ENCODE results near the gene GNPDA1. TPM values are rescaled to one million over a fixed set of nuclear protein-coding genes. Genes with fewer than 3 reads are reported as not detected.

The GNPDA1 gene
- total RNA-seq, 1 donor from 2014 or later: 15.0 TPM

- H3K27ac Mint-ChIP-seq: no peak overlapping the region
- H3K36me3 Mint-ChIP-seq (ENCODE audit: low read depth): peaks cover 2% of the 10 kb centered on the region
- CTCF ChIA-PET: interaction anchor here (1.5 to 6.9 kb wide), 2 partner anchors 78 to 264 kb away, joined by 3 to 133 read pairs; no protein-coding TSS in a partner anchor
- POLR2A ChIA-PET: interaction anchor here (1.1 kb wide), 1 partner anchor 15 kb away, joined by 3 read pairs; no protein-coding TSS in a partner anchor
- H3K4me1 Mint-ChIP-seq: peaks cover 18% of the 10 kb centered on the region
- no peak for ATAC-seq (ENCODE audit: low read depth)
- intact Hi-C loops (cut with micrococcal nuclease): no loop called here
- no peak for DNase-seq
- H3K27me3 Mint-ChIP-seq: peaks cover 3% of the 10 kb centered on the region
- no peaks in the 10 kb centered on the region for H3K9me3 Mint-ChIP-seq
- no peak for TF ChIP-seq CTCF (IDR thresholded peaks at IDR 0.05)
- no peak overlapping the region for H3K4me3 Mint-ChIP-seq
These were observed 55.3 kb downstream of the GNPDA1 start for GRCh38 chr5:141957367-141957996.

DNA sequence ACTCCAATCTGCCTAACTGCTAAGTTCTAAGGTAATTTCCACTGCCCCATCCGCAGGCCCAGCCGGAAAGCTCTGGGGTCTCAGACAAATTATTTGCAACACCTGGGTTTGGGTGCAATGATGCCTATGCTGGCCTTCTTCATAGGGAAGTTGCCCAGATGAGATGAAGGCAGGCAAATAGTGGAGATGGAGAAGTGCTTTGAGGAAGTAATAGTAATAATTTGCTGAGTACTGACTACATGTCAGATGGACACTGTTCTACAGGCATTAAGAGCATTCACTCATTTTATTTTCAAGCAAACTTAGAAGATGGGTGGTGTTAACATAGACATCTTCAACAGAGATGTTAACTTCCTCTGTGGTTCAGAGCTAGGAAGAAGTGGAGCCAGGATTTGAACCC is 58.6 kb downstream of the GNPDA1 start:
- ATAC-seq (ENCODE audit: low read depth) (no peak), DNase-seq (no peak)
- Mint-ChIP-seq H3K4me3 (no peak overlapping the region), H3K27me3 (peaks cover 2% of the 10 kb centered on the region), H3K36me3 (ENCODE audit: low read depth) (peaks cover 2% of the 10 kb centered on the region), H3K4me1 (peaks cover 10% of the 10 kb centered on the region), H3K27ac (no peak overlapping the region), H3K9me3 (no peaks in the 10 kb centered on the region)
- intact Hi-C loops (cut with micrococcal nuclease): no loop called here
- ChIA-PET POLR2A (interaction anchor here (1.2 kb wide), 1 partner anchor 30 kb away, joined by 3 read pairs; the partner anchor contains the start of gene DELE1), CTCF (interaction anchor here (1.3 kb wide), 1 partner anchor 289 kb away, joined by 4 read pairs; no protein-coding TSS in a partner anchor)
- no peak for TF ChIP-seq CTCF (IDR thresholded peaks at IDR 0.05)

- H3K27me3 Mint-ChIP-seq: no peaks in the 10 kb centered on the region
- CTCF ChIA-PET: no interaction called here
These were observed 60.8 kb downstream of the GNPDA1 start for GRCh38 chr5:141952020-141952419.

DNA sequence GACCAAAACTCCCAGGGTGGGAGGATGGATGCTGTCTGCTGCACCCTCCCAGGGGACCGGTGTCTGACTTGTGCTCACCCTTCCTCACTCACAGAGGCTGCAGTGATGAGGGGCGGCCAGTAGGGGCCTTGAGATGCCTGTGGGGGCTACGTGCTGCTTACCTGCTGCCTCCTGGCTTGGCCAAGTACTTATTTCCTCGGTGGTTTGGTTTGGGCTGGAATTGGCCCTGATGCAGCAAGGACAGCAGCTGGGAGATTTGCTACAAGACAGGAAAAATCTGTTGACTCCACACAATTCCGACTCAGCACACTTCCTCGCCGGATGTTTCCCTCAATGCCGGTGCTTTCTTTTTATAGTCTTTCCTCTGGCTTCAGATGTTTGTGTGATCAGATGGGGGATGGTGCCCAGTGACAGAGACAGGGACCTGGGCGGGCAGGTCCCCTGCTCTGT is 61.5 kb downstream of the GNPDA1 start:
- no peaks in the 10 kb centered on the region for H3K27me3 Mint-ChIP-seq
- ChIA-PET POLR2A (no interaction called here), CTCF (interaction anchor here (1.1 kb wide), 1 partner anchor 259 kb away, joined by 3 read pairs; no protein-coding TSS in a partner anchor)
- no peak overlapping the region for H3K4me3 Mint-ChIP-seq
- H3K9me3 Mint-ChIP-seq: no peaks in the 10 kb centered on the region
- H3K4me1 Mint-ChIP-seq: peaks cover 4% of the 10 kb centered on the region
- DNase-seq (no peak), ATAC-seq (ENCODE audit: low read depth) (peak; percentile 92)
- TF ChIP-seq CTCF (IDR thresholded peaks at IDR 0.05): no peak
- peaks cover under 1% of the 10 kb centered on the region for H3K36me3 Mint-ChIP-seq (ENCODE audit: low read depth)
- no peak overlapping the region for H3K27ac Mint-ChIP-seq
- intact Hi-C loops (cut with micrococcal nuclease): no loop called here

More at GRCh38 chr5:141952020-141952419, 60.8 kb downstream of the GNPDA1 start:
- DNase-seq (no peak), ATAC-seq (ENCODE audit: low read depth) (no peak)
- Mint-ChIP-seq H3K27ac (no peak overlapping the region), H3K36me3 (ENCODE audit: low read depth) (peaks cover 2% of the 10 kb centered on the region), H3K9me3 (no peaks in the 10 kb centered on the region), H3K4me3 (no peak overlapping the region), H3K4me1 (peaks cover 4% of the 10 kb centered on the region)
- intact Hi-C loops (cut with micrococcal nuclease): no loop called here
- no peak for TF ChIP-seq CTCF (IDR thresholded peaks at IDR 0.05)
- POLR2A ChIA-PET: no interaction called here

Other genes starting within 250 kb of the GNPDA1 start
- gene PCDH1, start 134.6 kb downstream of the GNPDA1 start, total RNA-seq: not detected in 2 replicates
- 95.0 and 114 TPM in 2 replicates for gene DELE1, start 89.2 kb downstream of the GNPDA1 start, total RNA-seq
- not detected in 2 replicates for gene PCDH12, start 54.8 kb downstream of the GNPDA1 start, total RNA-seq
- 30.0 and 30.4 TPM in 2 replicates for gene RNF14, start 43.9 kb downstream of the GNPDA1 start, total RNA-seq
- gene NDFIP1, start 95.8 kb upstream of the GNPDA1 start, total RNA-seq: 19.7 and 24.2 TPM in 2 replicates